HS-5 (cell line): ENCODE results near the gene PRRT1B.

ENCODE experiments used
- DNase-seq: peaks from one replicate; pipeline ENCODE4 v3.0.0-alpha.2; 2012; ENCODE audit warnings: low read depth

Gene PRRT1B

DNA sequence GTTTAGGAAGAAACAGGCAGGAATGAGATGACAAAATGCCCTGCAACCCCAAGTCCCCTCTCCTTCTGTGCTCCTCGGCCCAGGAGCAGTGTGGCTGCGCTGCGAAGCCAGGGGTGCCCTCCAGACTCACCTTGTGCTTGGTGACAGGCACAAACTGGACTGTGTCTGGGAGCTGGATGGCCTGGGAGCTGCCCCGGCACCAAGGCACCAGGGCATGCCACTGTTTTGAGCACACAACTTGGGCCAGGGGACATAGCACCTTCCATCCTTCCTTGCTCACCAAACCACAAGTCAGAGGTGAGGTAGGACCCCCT is 51.1 kb downstream of the PRRT1B start:
- DNase-seq = no peak

DNA sequence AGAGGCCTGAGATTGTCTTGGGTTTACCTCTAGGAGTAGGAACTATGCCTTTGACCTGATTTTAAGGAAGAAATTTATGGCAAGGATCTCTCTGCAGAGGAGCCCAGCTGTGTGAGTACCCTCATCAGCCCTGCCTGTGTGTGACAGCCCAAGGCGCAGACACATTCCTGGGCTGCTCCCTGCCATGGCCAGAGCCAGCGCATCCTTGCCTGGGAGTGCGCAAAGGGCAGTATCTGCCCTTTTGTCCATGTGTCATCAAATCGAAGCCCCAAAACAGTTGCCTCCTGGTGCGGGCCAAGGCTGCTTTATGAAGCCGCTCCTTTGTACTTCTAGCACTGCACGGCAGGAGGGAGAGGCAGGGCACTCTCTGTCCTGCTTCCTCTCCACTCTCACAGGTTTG is 51.9 kb downstream of the PRRT1B start:
- no peak for DNase-seq

DNA sequence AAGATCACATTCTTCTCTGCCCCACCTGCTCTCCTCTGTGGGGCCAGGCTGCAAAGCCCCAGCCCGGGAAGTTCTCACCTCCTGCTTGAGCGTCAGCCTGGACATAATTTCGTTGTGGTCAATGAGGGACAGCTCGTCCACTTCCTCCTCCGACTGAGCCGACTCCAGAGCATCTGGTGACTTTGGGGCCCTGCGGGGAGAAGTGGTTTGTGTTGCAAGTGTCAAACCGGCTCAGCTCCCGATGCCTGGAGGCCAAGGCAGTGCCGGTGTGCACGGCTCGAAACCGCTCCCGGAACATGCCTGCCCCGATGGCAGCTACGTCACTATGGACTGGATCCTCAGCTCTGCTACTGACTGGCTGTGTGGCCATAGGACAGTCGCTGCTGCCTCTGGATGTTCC is 52.8 kb downstream of the PRRT1B start:
- DNase-seq = no peak

DNA sequence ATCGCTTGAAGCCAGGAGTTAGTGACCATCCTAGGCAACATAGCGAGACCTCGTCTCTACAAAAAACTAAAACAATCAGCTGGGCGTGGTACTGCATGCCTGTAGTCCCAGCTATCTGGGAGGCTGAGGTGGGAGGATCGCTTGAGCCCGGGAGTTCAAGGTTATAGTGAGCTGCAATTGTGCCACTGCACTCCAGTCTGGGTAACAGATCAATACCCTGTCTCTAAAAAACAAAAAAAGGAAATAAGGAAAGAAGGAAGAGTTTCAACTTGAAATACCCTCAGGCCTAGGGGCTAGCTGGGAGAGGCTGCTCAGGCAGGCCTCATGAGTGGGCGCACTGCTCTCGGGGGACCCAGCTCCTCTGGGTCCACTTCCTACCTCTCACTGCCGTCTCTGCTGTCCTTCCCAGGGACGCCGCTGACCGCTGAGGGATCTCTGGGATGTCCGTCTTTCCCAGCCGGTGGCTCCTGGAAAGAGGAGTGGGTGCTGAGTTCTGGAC is 56.4 kb downstream of the PRRT1B start:
- no peak for DNase-seq

DNA sequence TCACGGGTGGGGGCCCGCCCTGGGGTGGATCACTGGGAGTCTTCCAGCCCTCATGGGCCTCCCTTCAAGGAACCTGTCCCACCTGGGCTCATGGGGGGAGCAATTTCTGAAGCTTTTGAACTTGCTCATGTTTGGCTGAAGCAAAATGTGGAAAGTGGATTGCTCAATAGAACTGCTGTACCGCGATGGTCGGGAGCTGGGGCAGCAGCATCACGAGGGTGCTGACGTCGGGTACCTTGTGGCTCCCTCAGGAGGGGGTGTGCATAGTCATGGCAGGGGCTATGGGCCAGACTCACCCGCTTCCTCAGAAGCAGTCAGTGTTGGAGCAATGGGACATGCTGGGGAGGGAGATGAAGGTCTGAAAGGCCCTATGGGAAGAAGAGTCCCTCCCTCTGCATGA is 57.9 kb downstream of the PRRT1B start:
- DNase-seq = no peak

DNA sequence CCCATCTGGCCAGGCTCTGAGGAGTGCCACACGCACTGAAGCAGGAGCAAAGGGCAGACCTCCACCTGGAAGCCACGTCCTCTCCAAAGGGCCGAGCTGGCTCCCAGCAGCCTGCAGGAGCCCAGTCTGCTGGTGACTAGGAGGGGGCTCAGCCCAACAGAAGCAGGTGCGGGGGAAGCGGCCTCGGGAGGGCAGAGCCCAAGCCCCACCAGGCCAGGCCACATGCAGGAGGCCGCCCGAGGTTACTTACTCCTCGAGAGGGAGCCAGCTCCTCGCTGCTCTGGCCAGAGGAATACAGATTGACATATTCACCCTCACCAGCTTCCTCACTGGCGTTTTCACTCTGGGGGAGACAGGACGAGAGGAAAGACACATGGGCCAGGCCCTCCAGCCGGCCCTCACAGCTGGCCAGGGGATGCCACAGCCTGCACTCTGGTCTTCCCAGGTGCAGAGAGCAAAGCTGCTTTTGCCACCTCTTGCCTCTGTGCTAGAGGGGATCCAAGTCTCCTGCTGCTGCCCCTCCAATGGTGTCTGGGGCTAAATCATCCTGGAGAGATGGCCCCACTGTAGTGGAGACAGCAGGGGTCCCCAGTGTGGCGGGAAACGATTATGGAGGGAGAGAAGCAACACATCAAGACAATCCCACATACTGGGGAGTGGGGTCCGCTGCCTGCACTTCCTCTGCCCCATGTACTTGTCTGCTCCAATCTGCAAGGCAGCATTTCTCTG is 58.6 kb downstream of the PRRT1B start:
- no peak for DNase-seq

DNA sequence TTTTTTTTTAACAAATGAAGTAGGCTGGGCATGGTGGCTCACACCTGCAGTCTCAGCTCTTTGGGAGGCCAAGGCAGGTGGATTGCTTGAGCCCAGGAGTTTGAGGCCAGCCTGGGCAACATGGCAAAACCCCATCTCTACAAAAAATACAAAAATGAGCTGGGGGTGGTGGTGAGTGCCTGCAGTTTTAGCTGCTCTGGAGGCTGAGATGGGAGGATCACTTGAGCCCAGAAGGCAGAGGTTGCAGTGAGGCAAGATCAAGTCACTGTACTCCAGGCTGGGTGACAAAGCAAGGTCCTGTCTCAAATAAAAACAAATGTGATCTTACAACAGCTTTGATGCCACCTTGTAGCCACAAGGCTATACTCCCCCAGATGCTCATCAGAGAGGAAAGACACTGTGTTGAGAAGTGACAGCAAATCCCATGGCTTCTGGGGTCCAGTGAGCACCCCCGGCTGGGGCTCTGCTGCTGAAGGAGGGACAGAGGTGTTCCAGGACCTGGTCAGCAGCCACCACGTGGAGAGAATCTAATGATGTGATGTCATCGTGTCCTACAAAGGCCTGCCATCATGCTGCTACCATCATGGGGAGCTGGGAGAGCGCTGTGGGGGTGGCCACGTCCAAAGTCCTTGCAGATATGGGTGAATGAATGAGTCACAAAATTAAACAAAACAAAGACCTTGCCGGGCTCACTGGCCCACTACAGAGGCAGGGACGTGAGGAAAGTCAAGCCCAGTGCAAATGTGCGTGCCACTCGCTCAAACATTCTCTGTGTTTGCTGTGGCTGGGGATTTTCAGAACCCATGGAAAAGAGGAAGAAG is 60.7 kb downstream of the PRRT1B start:
- no peak for DNase-seq

DNA sequence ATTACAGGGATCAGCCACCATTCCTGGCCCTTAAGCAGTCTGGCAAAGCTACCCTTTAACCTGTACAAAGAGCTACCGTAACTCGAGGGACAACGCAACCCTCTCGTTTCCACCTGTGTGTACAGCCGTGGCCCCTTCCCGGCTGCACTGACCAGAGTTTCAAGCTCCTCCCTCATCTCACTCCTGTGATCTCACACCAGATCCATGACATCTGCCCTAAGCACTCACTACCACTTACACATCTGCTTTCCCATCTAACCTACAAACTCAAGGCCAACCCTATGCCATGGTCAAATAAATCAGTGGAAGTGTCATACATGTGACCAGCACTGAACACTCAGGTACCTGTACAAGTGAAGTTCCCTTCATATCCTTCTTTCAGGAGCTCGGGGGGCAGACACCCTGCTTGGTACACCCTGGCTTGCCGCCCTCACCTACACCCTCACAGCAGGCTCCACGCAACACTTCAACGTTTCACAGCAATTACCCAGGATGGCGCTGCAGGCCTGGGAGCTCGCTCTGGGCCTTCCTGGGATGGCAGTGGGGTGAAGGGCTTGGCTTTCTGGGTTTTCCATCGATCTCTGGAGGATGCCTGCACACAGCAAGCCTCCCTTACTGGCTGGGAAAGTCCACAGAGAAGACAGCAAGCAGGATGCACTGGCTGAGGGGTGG is 61.7 kb downstream of the PRRT1B start:
- DNase-seq = no peak

DNA sequence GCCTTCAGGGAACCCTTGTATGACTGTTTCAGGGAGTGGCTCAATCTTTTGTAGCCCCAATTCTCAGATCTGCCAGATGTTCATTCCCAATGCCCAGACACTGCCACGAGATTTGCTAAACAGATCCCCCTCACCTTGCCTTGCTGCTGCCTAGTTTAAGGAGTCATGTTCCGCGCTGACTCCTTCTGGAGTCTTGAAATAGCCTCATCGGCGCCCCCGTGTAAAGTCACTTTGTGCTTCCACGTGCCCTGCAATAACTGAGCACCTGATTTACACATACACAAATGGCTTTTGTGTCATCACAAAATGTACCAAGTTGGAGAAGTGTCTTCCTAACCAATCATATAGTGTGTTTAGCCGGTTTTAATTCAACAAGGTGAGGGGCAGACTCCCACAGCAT is 62.3 kb downstream of the PRRT1B start:
- no peak for DNase-seq

DNA sequence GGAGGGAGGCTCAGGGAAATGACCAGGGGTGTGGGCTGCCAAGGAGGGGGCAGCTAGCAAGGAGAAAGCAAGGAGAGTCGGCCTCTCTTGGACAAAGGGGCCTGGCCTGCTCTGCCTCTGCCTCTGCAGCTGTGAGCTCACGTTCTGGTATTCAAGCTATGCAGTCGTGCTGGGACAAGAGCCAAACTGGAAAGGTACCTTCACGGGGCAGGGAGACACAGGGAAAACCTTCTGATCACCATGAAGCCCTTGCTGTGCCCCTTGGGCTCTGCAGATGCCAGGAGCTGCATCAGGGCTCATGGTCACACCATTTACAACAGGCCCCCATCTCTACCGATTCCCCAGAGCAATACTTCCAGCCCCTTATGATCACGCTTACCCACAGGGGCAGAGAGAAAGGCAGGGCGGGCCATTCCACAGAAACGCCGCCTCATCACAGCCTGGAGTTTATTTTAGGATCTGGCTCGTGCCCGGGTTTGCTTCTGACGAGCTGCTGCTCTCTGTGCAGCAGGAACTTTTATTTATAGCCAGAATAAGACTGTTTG is 63.2 kb downstream of the PRRT1B start:
- peak; percentile 77 for DNase-seq
